KOPT-K1 (cell line): ENCODE data around the gene CHD1L.
"Not testable (repeated sequence)": the region's sequence is repeated elsewhere in the genome, so short reads cannot be mapped to it uniquely, and the experiment has no call there.

Experiments used
- H3K27ac ChIP-seq: fragments of 200-600 bp; sonication (generic); 2 replicates; pipeline ENCODE4 v1.5.1; 2016; ENCODE audit warnings: antibody characterized with exemption, mild to moderate bottlenecking, low read depth, low read length; ENCODE audit not compliant: poor library complexity, severe bottlenecking
- H3K36me3 ChIP-seq: fragments of 200-600 bp; sonication (generic); 2 replicates; pipeline ENCODE4 v1.5.1; 2017; ENCODE audit warnings: antibody characterized with exemption, mild to moderate bottlenecking, low read length, moderate library complexity; ENCODE audit not compliant: insufficient read depth
- H3K9me3 ChIP-seq: fragments of 200-600 bp; sonication (generic); 2 replicates; pipeline ENCODE4 v1.5.1; 2017; ENCODE audit warnings: antibody characterized with exemption, low read length, mild to moderate bottlenecking; ENCODE audit not compliant: insufficient read depth, poor library complexity, severe bottlenecking

CHD1L gene

GRCh38 chr1:147242449-147243227, at the start of gene CHD1L:
TSS of gene CHD1L (plus strand) at chr1:147242684. CDS start at chr1:147242704, 20 bp downstream.
- H3K27ac ChIP-seq = peak within 1 kb of the TSS; percentile 86
- peaks cover 5% of the 10 kb centered on the region for H3K9me3 ChIP-seq
- no peaks in the 10 kb centered on the region for H3K36me3 ChIP-seq

- H3K27ac ChIP-seq, H3K9me3 ChIP-seq, H3K36me3 ChIP-seq: not testable (repeated sequence)
Measured at GRCh38 chr1:147197324-147197723, 45.2 kb upstream of the CHD1L start.

GRCh38 chr1:147201276-147201675, 41.2 kb upstream of the CHD1L start:
- Histone ChIP-seq H3K27ac (no peak overlapping the region), H3K36me3 (no peaks in the 10 kb centered on the region), H3K9me3 (no peaks in the 10 kb centered on the region)

- Histone ChIP-seq H3K9me3 (no peaks in the 10 kb centered on the region), H3K36me3 (no peaks in the 10 kb centered on the region), H3K27ac (no peak overlapping the region)
Measured at GRCh38 chr1:147201786-147202185, 40.7 kb upstream of the CHD1L start.

- Histone ChIP-seq H3K36me3 (no peaks in the 10 kb centered on the region), H3K27ac (no peak overlapping the region), H3K9me3 (no peaks in the 10 kb centered on the region)
Measured at GRCh38 chr1:147202576-147202975, 39.9 kb upstream of the CHD1L start.

GRCh38 chr1:147204080-147204479, 38.4 kb upstream of the CHD1L start:
- H3K36me3 ChIP-seq = no peaks in the 10 kb centered on the region
- no peaks in the 10 kb centered on the region for H3K9me3 ChIP-seq
- H3K27ac ChIP-seq = no peak overlapping the region

GRCh38 chr1:147207192-147207591, 35.3 kb upstream of the CHD1L start:
- Histone ChIP-seq H3K27ac (no peak overlapping the region), H3K9me3 (no peaks in the 10 kb centered on the region), H3K36me3 (no peaks in the 10 kb centered on the region)

- Histone ChIP-seq H3K9me3 (no peaks in the 10 kb centered on the region), H3K27ac (no peak overlapping the region), H3K36me3 (no peaks in the 10 kb centered on the region)
Measured at GRCh38 chr1:147208619-147209018, 33.9 kb upstream of the CHD1L start.

- Histone ChIP-seq H3K27ac (no peak overlapping the region), H3K36me3 (no peaks in the 10 kb centered on the region), H3K9me3 (no peaks in the 10 kb centered on the region)
Measured at GRCh38 chr1:147209825-147210821, 32.4 kb upstream of the CHD1L start.

- H3K9me3 ChIP-seq = no peaks in the 10 kb centered on the region
- no peaks in the 10 kb centered on the region for H3K36me3 ChIP-seq
- H3K27ac ChIP-seq = no peak overlapping the region
Measured at GRCh38 chr1:147210987-147211386, 31.5 kb upstream of the CHD1L start.

GRCh38 chr1:147211577-147211976, 30.9 kb upstream of the CHD1L start:
- H3K9me3 ChIP-seq = no peaks in the 10 kb centered on the region
- no peak overlapping the region for H3K27ac ChIP-seq
- H3K36me3 ChIP-seq = no peaks in the 10 kb centered on the region

- H3K36me3 ChIP-seq = no peaks in the 10 kb centered on the region
- H3K9me3 ChIP-seq = no peaks in the 10 kb centered on the region
- H3K27ac ChIP-seq = no peak overlapping the region
Measured at GRCh38 chr1:147213271-147213670, 29.2 kb upstream of the CHD1L start.

GRCh38 chr1:147214325-147214724, 28.2 kb upstream of the CHD1L start:
- Histone ChIP-seq H3K27ac (no peak overlapping the region), H3K9me3 (no peaks in the 10 kb centered on the region), H3K36me3 (no peaks in the 10 kb centered on the region)

- Histone ChIP-seq H3K36me3 (no peaks in the 10 kb centered on the region), H3K27ac (no peak overlapping the region), H3K9me3 (no peaks in the 10 kb centered on the region)
Measured at GRCh38 chr1:147214842-147215539, 27.5 kb upstream of the CHD1L start.

- Histone ChIP-seq H3K36me3 (no peaks in the 10 kb centered on the region), H3K27ac (no peak overlapping the region), H3K9me3 (no peaks in the 10 kb centered on the region)
Measured at GRCh38 chr1:147215540-147215916, 27.0 kb upstream of the CHD1L start.
